Activated CD4-positive, alpha-beta T cell treated with anti-CD3 and anti-CD28 coated beads for 1 hour (primary cell): ENCODE data around the gene POU2F3.

ENCODE experiments used
- DNase-seq: peaks from one replicate; pipeline ENCODE4 v3.0.0-alpha.2; 2020

The POU2F3 gene

GRCh38 chr11:120239713-120240640 is at the start of gene POU2F3:
Gene POU2F3, plus strand, starts transcription at chr11:120240140. Its CDS starts 204 bp downstream, at chr11:120240344.
- no peak for DNase-seq

- DNase-seq: no peak
Measured at GRCh38 chr11:120191058-120191457, 48.9 kb upstream of the POU2F3 start.

GRCh38 chr11:120192831-120193625 is 46.9 kb upstream of the POU2F3 start:
- no peak for DNase-seq

- no peak for DNase-seq
Measured at GRCh38 chr11:120194166-120194565, 45.8 kb upstream of the POU2F3 start.

- DNase-seq: no peak
Measured at GRCh38 chr11:120195601-120196320, 44.2 kb upstream of the POU2F3 start.

- no peak for DNase-seq
Measured at GRCh38 chr11:120196826-120197225, 43.1 kb upstream of the POU2F3 start.

- no peak for DNase-seq
Measured at GRCh38 chr11:120197251-120197891, 42.6 kb upstream of the POU2F3 start.

GRCh38 chr11:120197977-120198376 is 42.0 kb upstream of the POU2F3 start:
- no peak for DNase-seq

- DNase-seq: no peak
Measured at GRCh38 chr11:120198403-120198786, 41.5 kb upstream of the POU2F3 start.

GRCh38 chr11:120198787-120199469 is 41.0 kb upstream of the POU2F3 start:
- no peak for DNase-seq

- no peak for DNase-seq
Measured at GRCh38 chr11:120199613-120200012, 40.3 kb upstream of the POU2F3 start.

- DNase-seq: no peak
Measured at GRCh38 chr11:120200677-120201076, 39.3 kb upstream of the POU2F3 start.

GRCh38 chr11:120201653-120202052 is 38.3 kb upstream of the POU2F3 start:
- DNase-seq: no peak

- no peak for DNase-seq
Measured at GRCh38 chr11:120203626-120204025, 36.3 kb upstream of the POU2F3 start.

GRCh38 chr11:120205596-120206161 is 34.3 kb upstream of the POU2F3 start:
- no peak for DNase-seq

GRCh38 chr11:120207512-120207911 is 32.4 kb upstream of the POU2F3 start:
- DNase-seq: no peak

- DNase-seq: no peak
Measured at GRCh38 chr11:120208001-120208441, 31.9 kb upstream of the POU2F3 start.

- DNase-seq: no peak
Measured at GRCh38 chr11:120208777-120209176, 31.2 kb upstream of the POU2F3 start.

- DNase-seq: no peak
Measured at GRCh38 chr11:120209746-120210625, 30.0 kb upstream of the POU2F3 start.
